Left hindlimb (tissue), 1 donor: ENCODE results near the gene CDHR5.

Source experiments
- DNase-seq: peaks from one replicate; pipeline ENCODE4 v3.0.0-alpha.2; 2018

CDHR5 gene

GRCh38 chr11:621838-622237 is 2.9 kb downstream of the CDHR5 start:
- peak; percentile 33 for DNase-seq

GRCh38 chr11:620935-621814 is 3.6 kb downstream of the CDHR5 start:
- peak; percentile 29 for DNase-seq

- peak; percentile 22 for DNase-seq
These were observed 4.6 kb downstream of the CDHR5 start for GRCh38 chr11:620201-620600.

GRCh38 chr11:619628-620050 is 5.1 kb downstream of the CDHR5 start:
- peak; percentile 23 for DNase-seq

GRCh38 chr11:618856-619627 is 5.7 kb downstream of the CDHR5 start:
- DNase-seq, result peak; percentile 36

- peak; percentile 40 for DNase-seq
These were observed 6.7 kb downstream of the CDHR5 start for GRCh38 chr11:617912-618682.

- no peak for DNase-seq
These were observed 7.4 kb downstream of the CDHR5 start for GRCh38 chr11:617199-617911.

- DNase-seq, result no peak
These were observed 8.2 kb downstream of the CDHR5 start for GRCh38 chr11:616320-617198.

GRCh38 chr11:615504-616319 is 9.0 kb downstream of the CDHR5 start, which contains the start of gene IRF7:
TSS of gene IRF7 (minus strand) at chr11:615950. CDS start at chr11:615364, 586 bp downstream.
- peak; percentile 96 for DNase-seq

GRCh38 chr11:614623-615503 is 9.9 kb downstream of the CDHR5 start:
- no peak for DNase-seq

- DNase-seq, result no peak
These were observed 10.6 kb downstream of the CDHR5 start for GRCh38 chr11:614021-614622.

GRCh38 chr11:613369-613968 is 11.3 kb downstream of the CDHR5 start:
- peak; percentile 73 for DNase-seq

GRCh38 chr11:612961-613300 is 11.8 kb downstream of the CDHR5 start:
- no peak for DNase-seq

- peak; percentile 68 for DNase-seq
These were observed 12.4 kb downstream of the CDHR5 start for GRCh38 chr11:612201-612960.

- DNase-seq, result no peak
These were observed 13.5 kb downstream of the CDHR5 start for GRCh38 chr11:611001-611996.

- DNase-seq, result no peak
These were observed 14.5 kb downstream of the CDHR5 start for GRCh38 chr11:610146-610801.
